GM19351 (cell line): ENCODE measurements around the gene PRDM5.
A peak's percentile ranks its signal among the peaks of the same experiment; 100 is the strongest.

Experiments used
- ATAC-seq: cut with Tn5 transposase; IDR thresholded peaks from one replicate; pipeline ENCODE4 v1.9.1; 2021; ENCODE audit warnings: mild to moderate bottlenecking, moderate library complexity; ENCODE audit not compliant: unreplicated experiment

Gene PRDM5

DNA sequence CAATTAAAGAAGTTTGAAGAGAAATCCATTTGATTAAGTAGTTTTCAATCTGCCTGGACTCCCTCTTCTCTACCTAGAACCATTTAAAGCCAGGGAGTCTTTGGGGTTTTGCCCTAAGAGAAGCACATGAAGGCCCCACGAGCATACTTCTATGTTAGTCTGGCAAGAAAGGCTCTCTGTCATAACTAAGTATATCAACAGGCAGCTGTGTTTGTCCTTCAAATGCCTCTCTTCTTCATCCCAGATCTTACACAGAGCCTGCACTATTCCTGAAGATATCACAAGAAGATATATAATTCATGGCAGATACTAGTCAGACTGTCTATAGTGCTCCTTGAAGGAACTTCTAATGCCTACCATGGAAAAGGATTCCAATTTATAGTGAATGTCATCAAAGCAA is 206.2 kb downstream of the PRDM5 start:
- no peak for ATAC-seq

DNA sequence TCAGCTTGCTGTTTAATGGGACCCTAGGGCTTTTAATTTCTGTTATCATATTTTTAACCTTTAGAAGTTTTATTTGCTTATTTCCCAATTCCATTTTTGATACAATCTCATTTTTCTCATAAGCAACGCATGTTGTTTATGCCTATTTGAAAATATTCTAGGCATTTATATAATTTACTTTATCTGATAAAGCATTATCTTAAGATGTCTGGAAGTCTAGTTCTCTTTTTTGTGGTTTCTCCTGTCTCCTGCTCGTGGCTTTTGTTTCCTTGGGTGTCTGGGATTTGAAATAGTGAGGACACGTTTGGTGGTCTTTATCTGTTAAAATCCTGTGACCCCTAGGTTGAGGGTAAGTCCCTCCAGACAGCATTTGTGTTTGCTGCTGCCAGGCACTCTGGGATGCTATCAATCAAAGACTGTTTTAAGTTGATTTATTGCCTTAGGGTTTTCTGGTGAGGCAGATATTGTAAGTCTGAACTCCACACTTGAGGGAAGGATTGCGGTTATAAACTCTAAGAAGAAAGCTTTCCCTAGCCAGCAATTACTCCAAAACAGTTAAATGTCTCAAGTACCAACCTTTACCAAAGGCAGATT is 208.0 kb downstream of the PRDM5 start:
- no peak for ATAC-seq

DNA sequence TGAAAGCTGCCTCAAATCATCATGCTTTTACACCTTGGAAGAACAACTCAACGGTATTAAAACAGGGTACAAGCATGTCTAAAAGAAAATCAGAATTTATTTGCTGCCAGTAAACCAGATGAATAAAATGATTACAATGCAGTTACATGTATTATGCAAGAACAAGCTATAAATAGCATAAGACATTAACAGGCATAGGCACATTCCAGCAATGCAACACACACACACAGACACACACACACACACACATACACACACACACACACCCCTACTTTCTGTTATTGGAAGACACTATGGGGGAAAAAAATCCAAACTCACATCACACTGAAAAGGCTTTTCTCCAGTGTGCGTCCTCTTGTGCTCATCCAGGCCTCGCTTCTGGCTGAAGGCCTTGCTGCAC is 212.5 kb downstream of the PRDM5 start:
- ATAC-seq, result no peak

DNA sequence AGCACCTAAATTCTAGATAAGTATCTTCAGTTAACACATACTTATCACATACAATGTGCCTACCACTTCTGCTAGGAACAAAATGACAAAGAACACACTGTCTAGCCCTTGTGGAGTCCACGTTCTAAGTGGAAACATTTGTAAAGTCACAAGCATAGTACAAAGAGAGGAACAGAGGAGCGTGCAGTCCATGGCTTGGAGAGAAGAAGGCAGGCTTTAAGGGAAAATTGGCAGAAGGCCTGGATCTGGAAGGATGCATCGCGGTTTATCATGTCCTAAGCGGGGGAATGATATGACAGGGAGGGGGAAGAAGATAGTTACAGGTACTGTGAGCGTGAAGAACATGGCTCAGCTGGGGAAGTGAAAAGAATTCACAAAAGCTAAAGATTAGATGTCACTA is 218.0 kb downstream of the PRDM5 start:
- no peak for ATAC-seq

DNA sequence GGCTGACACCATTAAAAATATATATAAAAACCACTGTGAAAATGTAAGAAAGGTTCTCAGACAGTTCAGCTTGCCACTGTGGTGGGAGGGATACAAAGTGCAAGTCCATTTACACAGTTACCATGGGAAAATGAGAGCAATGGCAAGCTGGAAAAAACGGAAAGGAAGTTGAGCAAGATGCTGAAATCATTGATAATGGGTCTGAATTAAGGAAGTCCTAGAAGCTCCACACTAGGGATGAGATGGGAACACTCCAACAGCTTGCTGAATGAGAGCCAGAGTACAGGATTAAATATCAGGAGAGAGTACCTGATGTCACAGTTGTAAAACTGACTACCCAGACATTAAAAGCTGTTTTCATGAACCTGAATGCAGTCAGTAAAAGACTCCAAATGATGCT is 218.6 kb downstream of the PRDM5 start:
- ATAC-seq, result no peak

DNA sequence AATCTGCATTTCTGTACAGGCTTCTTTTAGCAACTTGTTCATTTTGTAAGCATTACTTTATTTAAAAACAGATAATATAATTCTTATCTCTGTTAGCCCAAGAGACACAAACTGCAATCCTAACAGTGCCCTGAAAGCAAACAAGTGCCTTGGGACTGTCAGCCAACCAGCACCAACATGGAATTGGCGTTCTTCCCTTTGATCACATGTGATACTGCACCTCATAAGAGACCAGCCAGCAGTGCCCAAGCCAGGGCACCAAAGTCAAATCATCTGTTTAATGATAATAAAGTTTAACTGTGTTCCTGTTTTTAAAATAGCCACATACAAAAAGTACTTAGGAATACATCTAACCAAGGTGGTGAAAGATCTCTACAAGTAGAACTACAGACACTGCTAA is 223.2 kb downstream of the PRDM5 start:
- no peak for ATAC-seq

DNA sequence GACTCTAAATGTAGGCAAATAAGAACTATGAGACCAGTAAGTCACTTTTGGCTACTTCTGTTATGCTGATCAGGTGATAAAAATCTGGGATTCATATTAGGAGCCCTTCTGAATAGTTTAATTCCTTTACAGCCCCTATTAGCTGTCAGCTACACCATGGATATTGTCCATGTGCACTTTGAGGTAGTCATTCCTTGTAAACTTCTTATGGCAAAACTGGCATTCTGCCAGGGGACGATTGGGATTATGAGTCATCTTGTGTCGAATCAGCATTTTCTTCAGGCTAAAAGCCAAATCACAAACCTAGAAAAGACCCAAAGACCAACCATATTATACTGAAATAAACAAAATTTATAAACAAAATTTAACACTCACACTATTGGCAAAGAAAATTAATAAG is 227.6 kb downstream of the PRDM5 start:
- ATAC-seq, result no peak

DNA sequence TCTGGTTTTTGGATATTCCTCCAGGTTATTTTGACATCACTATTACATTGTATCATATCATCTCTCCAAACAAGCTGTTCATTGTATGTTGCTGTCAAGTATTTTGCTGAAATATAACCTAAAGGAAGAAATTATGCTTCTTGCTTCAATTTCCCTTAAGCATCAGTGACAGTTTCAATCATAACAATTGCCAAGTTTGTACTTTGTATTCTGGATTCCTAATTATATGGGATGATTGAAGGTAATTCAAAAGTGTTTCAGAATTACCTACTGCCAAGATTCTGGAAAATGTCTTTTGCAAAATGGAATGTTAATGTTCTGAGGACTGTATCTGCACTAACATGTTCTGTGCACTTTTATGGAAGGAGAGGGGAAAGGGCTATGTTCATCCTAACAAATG is 228.7 kb downstream of the PRDM5 start:
- no peak for ATAC-seq

DNA sequence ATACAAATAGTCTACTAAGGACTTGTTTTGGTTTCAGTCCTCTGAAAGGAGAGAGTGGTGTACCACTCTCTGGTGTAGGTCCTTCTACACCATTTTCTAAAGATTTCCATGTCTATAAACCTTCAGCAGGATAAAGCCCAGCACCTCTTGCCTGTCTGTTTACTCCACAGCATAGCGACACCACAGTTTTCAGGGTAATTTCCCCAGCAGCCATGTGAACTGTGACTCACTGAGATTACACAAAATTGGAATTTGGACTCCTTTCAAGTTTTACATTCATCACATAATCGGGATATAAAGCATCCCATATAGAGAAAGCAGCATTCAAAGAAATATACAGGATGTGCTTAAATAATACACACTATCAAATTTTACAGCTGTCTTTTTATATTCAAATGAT is 229.6 kb downstream of the PRDM5 start:
- no peak for ATAC-seq

DNA sequence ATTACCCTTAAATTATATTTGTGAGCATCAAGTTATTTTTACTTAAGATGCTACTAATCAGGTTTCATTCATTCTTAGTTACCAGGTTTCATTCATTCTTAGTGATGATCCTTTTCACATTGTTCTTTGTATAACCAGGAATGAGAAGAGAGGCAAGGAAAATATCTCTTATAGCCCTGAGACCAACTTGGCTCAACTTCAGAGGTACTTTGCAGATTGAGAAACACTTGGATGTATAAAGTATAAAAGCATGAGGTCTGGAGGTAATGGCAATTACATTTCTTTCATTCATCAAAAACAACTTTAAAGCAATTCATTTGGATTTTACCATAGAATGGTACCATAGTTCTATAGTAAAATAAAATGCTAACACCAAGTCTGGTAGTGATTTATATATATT is 231.0 kb downstream of the PRDM5 start:
- no peak for ATAC-seq

DNA sequence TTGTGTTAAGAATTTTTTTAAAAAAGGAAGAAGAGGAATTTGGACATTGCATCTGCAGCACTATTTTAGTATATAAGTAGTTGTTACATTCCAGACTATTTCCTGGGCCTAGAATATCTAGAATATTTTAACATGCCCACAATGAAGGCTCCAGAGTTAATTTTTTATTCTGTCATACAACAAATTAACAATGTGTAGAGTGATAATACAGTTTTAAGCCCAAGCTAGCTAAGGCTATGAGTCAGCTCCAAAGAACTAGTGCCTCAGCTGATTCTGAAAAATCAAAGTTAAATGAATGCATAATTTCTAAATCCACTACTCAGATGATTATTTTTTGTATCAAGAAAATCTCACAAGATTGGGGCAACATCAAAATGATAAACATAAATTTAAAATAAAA is 231.4 kb downstream of the PRDM5 start:
- ATAC-seq, result no peak

DNA sequence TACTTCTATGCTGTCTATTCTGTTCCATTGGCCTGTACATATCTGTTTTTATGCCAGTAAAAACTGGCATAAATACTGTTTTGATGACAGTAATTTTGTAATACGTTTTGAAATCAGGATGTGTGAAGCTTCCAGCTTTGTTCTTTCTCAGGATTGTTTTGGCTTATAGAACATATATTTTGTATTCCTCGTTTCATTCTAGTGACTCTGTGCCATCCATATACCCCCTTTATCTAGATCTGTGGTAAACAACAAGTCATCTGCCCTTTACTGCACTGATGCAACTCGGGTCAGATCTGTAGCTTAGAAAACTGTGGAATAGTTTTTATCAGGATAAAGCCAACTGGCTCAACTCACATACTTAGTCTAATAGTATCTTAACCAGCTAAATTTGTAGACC is 233.7 kb downstream of the PRDM5 start:
- no peak for ATAC-seq

DNA sequence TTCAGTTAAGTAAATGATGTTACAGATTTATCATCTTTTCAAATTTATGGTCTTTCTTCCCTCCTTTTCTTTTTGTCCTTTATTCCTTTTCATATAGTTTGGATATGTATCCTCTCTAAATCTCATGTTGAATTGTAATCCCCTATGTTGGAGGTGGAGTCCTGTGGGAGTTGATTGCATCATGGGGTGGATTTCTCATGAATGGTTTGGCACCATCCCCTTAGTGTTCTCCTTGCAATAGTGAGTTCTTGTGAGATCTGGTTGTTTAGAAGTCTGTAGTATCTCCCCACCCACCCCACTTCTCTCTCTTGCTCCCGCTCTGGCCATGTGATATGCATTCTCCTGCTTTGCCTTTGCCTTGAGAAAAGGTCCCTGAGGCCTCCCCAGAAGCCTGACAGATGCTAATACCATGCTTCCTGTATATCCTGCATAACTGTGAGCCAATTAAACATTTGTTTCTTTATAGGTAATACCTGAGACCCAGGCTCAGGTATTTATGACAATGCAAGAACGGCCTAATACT is 236.7 kb downstream of the PRDM5 start:
- no peak for ATAC-seq

DNA sequence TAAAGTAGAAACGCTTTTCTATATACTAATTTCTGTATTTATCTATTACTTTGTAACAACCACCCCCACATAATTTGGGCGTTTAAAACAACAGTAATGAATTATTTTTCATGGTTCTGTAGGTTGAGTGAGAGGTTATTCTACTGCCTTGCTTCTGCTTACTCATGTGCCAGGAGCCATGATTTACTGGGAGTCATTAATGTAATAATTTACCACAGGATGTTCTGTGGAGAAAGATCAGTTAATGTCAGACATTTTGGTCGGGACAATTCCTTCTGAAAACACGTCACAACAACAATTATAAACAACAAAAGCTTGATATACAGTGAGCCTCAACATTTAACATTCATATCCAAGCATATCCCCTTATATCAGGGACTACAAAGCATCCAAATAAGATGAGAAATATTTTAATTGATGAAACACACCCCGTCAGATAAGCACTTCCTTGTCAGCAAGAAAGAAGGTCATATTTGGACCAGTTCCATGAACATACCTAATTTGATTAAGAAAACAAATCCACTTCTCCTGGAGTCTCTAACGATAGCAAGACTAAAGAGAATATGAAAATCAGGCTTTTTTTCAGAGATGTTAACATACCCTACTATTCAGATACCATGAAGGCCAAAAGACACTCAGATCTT is 238.5 kb downstream of the PRDM5 start:
- no peak for ATAC-seq

DNA sequence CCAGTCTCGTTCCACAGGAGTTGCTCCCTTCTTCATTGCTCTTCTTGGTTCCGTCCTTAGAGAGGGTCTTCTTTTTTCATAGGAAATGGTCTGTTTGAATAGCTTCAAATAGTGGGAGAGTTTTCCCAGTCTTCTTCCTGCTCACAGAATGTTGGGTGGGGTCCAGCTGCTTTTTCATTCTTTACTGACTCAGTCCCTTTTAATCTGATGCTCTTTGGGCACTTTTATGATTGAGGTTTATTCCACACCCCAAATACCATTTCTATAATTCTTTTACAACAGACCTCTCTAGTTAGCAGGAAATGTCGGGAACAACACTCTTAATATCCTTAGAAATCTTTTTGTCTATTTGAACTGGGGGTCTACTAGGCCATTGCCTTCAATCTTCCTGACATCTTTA is 239.5 kb downstream of the PRDM5 start:
- no peak for ATAC-seq

DNA sequence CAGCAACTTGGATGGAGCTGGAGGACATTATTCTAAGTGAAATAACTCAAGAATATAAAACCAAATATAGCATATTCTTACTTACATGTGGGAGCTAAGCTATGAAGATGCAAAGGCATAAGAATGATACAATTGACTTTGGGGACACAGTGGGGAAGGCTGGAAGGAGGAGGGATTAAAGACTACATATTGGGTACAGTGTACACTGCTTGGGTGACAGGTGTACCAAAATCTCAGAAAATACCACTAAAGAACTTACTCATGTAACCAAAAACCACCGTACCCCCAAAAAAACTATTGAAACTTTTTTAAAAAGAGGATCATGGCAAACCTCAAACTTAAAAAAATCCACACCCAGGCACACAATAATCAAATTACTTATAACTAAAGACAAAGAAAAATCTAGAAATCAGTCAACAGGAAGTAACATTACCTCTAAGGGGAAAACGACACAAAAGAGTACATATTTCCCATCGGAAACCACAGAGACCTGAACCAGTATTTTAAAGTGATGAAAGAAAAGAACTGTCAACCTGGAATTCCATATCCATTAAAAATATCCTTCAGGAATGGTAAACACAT is 241.8 kb downstream of the PRDM5 start:
- ATAC-seq, result peak; percentile 54

DNA sequence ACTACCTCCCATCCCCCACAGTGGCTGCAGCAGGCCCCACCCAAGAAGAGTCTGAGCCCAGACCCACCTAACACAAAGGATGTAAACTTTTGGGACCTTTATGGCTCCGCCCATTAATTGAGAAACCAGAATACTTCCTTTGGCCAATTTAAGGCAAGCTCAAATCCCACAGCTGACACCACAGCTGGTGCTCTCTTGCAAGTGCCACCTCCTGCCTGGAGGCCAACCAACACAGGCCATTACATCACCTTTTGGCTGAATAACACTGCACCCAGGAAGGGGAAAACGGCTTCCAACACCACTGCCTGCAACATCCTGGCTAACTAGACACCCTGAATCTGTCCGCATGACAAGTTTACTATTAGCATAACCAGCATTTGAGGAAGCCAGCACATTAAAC is 248.8 kb downstream of the PRDM5 start:
- no peak for ATAC-seq

DNA sequence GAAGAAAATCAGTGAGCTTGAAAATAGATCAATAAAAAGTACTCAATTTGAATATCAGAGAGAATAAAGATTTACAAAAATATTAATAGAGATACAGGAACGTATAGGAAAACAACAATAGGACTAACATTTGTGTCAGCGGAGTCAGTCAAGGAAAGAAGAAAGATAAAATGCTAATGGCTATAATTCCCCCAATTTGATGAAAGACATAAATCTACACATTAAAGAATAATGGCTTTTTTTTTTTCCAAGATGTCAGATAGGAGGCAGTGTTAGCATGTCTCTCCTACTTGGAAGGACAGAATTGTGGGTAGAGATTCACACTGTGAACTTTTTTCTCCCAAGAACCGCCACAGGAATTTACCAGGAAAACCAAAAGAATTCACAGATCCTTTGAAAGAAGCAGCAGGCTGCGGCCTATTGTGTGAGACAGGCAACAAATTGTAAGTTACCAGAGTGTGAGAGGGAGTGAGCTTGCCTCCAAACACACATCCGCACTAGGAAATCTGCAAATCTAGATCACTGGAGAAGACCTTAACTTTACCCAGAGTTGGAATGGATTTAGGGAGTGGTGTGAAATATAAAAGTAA is 249.9 kb downstream of the PRDM5 start:
- no peak for ATAC-seq

DNA sequence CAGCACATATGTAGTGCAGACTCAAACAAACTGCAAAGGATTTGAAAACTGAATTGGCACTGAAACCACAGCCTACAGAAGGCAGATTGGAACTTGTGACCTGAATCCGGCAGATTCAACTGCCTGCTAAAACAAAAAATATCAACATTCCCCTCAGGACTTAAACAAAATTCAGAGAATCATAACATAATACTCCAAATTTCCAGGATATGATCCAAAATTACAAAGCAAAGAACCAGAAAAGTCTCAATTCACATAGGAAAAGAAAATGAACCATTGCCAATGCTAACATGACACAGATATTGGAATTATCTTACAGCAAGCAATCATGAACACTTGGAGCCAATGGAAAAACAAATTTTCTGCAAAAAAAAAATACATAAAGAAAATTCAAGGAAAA is 250.4 kb downstream of the PRDM5 start:
- ATAC-seq, result no peak

DNA sequence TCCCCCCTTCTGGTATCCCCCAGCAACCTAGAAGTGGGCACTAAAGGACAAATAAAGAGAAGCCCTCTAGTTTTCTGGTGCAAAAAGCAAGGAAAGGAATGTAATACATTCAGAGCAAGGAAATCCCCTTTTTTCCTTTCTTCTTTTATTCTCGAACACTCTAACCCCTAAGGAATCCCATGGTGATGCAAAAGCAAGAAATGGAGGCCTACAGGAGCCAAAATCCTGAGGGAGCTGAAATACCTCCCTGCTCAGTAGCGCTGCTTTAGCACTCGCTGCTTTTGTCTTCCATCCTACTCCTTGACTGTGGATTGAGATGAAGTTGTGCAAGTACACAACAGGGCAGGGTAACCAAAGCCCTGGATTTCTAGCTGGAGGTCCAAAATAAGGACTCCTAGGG is 251.0 kb downstream of the PRDM5 start:
- ATAC-seq, result no peak

DNA sequence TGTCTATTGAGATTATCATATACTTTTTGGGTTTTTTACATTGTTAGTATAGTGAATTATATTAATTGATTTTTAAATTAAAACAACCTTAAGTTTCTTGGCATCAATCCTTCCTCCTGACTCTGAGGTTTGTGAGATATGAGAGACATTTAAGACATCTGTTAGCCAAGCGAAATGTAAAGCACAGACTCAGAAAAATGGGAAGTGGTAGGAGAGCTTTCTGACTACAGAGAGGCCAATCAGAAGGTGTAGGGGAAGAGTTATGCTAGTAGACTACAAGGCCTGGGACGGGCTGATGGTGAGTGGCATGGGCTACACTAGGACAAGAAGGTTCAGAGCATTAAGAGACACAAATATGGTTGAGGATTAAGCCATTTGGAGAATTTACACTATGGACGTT is 255.4 kb downstream of the PRDM5 start:
- no peak for ATAC-seq

DNA sequence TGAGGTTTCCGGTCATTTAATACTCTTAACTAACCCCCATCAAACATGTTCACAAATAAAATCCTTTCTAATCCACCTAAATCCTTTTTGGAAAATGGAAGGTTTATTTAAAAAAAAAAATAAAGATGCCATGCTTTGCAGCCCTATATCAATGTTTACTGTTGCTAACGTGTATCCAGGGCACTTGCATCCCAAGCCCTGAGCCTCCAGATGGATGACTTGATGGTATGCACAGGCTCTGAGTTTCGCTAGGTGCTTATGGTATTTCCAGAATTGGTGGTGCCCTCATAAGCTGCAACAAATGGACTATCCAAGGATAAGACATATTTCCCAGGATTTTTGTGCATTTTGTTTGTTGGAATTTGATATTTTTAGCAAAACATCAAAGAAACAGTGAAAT is 257.7 kb downstream of the PRDM5 start:
- ATAC-seq, result no peak
